Measurements from ENCODE around the gene KRTAP13-2. TPM values are rescaled to one million over a fixed set of nuclear protein-coding genes. Genes with fewer than 3 reads are reported as not detected.

Gene KRTAP13-2
- total RNA-seq, 1 experiment from 2014 or later: not detected

- no peak for TF ChIP-seq CTCF (conservative IDR thresholded peaks at IDR 0.05)
- no peak overlapping the region for H2BK5ac ChIP-seq (ENCODE audit: insufficient read length, low read length)
- H3T11ph ChIP-seq (ENCODE audit: low read length): no peak overlapping the region
- H2BK12ac ChIP-seq (ENCODE audit: insufficient read length, low read depth, low read length): no peak overlapping the region
- H3K4ac ChIP-seq (ENCODE audit: low read depth, low read length): no peak overlapping the region
- H4K5ac ChIP-seq (ENCODE audit: insufficient read length, low read depth, low read length): no peak overlapping the region
- H2BK15ac ChIP-seq (ENCODE audit: low read depth, low read length): no peak overlapping the region
- H3K56ac ChIP-seq (ENCODE audit: insufficient read length, low read depth, low read length): no peak overlapping the region
- no peaks in the 10 kb centered on the region for H4K20me1 ChIP-seq (ENCODE audit: control insufficient read depth, insufficient read depth, insufficient read length)
- Mint-ChIP-seq H3K27me3 (ENCODE audit: low read depth) (no peaks in the 10 kb centered on the region; the same call in 1 of the 2 replicates), H3K4me1 (no peaks in the 10 kb centered on the region), H3K27ac (no peak overlapping the region), H3K9me3 (peaks cover 22 to 35% of the 10 kb centered on the region in 2 experiments), H3K36me3 (ENCODE audit: insufficient read depth in 1 of 3, low read depth in 3 of 3) (peaks cover 3 to 26% (median 4%) of the 10 kb centered on the region in 3 experiments; a peak in 6 of 7 replicates), H3K4me3 (no peak overlapping the region)
- no peak overlapping the region for H4K8ac ChIP-seq (replicated peaks; ENCODE audit: insufficient read length, low read depth, low read length)
- no peaks in the 10 kb centered on the region for H3K79me2 ChIP-seq (ENCODE audit: insufficient read depth, low read length)
- WGBS (ENCODE audit: extremely low coverage, insufficient read length, low lambda C conversion rate): no CpG with 5 or more reads among the region's 5 CpGs
- H3K27ac ChIP-seq (ENCODE audit: insufficient read length, low read depth, low read length): no peak overlapping the region
- H4K91ac ChIP-seq (ENCODE audit: insufficient read length, low read depth, low read length): no peak overlapping the region
- no peak overlapping the region for H2AFZ ChIP-seq (ENCODE audit: low read length)
- H3K23ac ChIP-seq (ENCODE audit: insufficient read length, low read depth, low read length): no peak overlapping the region
- no peak overlapping the region for H3K4me2 ChIP-seq (ENCODE audit: insufficient read depth, insufficient read length, low read length)
- H3K4me1 ChIP-seq (ENCODE audit: insufficient read depth, low read length): no peaks in the 10 kb centered on the region
- H2BK120ac ChIP-seq (ENCODE audit: low read depth, low read length, poor library complexity, severe bottlenecking): no peak overlapping the region
- H3K9me3 ChIP-seq (ENCODE audit: control insufficient read depth, low read depth, low read length): peaks cover 7% of the 10 kb centered on the region
- no peaks in the 10 kb centered on the region for H3K23me2 ChIP-seq (ENCODE audit: insufficient read length, low read depth, low read length, poor library complexity, severe bottlenecking)
- no peaks in the 10 kb centered on the region for H3K27me3 ChIP-seq (ENCODE audit: insufficient read depth, low read length)
- H3K79me1 ChIP-seq (ENCODE audit: insufficient read depth, low read depth, low read length, poor library complexity, severe bottlenecking): no peaks in the 10 kb centered on the region
- H3K18ac ChIP-seq (ENCODE audit: insufficient read length, low read depth, low read length): no peak overlapping the region
- H3K9ac ChIP-seq (ENCODE audit: extremely low read depth, insufficient read length, low read length): no peak overlapping the region
- H3K14ac ChIP-seq (ENCODE audit: insufficient read depth, low read length): no peak overlapping the region
- H2AK5ac ChIP-seq (ENCODE audit: insufficient read length, low read length): no peak overlapping the region
- DNase-seq: no peak
- H2BK20ac ChIP-seq (ENCODE audit: low read depth, low read length, poor library complexity, severe bottlenecking): no peak overlapping the region
These were observed 43.9 kb upstream of the KRTAP13-2 start for GRCh38 chr21:30415993-30416392.
